Keratinocyte (primary cell): ENCODE results near the gene PRLR. TPM values are rescaled to one million over a fixed set of nuclear protein-coding genes. Genes with fewer than 3 reads are reported as not detected.

Source experiments
- DNase-seq: peaks from one replicate; pipeline ENCODE4 v3.0.0-alpha.2; 2011; ENCODE audit warnings: low read depth, missing footprints, low spot score
- FAIRE-seq: peaks from 2 replicates; lab custom pipeline; 2011; peaks lifted over from hg19 to GRCh38; lab: Jason Lieb, UNC
- H2AFZ ChIP-seq: 2 replicates; pipeline ENCODE4 v1.6.0; 2012; ENCODE audit warnings: low read length, control low read depth, inconsistent platforms; ENCODE audit not compliant: control insufficient read depth
- H3K27ac ChIP-seq: 2 replicates; pipeline ENCODE4 v1.5.1; 2011; ENCODE audit warnings: low read length; ENCODE audit not compliant: control insufficient read depth, insufficient read depth
- H3K27me3 ChIP-seq: 3 replicates; pipeline ENCODE4 v1.6.0; 2011; ENCODE audit warnings: low read length; ENCODE audit not compliant: control insufficient read depth, insufficient read depth; ENCODE audit errors: extremely low read depth
- H3K36me3 ChIP-seq, 2 experiments: 2 replicates in 1 of 2; 3 replicates in 1 of 2; pipeline ENCODE4 v1.5.1; 2011; ENCODE audit warnings: low read length in 2 of 2, mild to moderate bottlenecking in 1 of 2; ENCODE audit not compliant: control insufficient read depth in 2 of 2, insufficient read depth in 2 of 2; ENCODE audit errors: extremely low read depth in 1 of 2
- H3K4me1 ChIP-seq: 3 replicates; pipeline ENCODE4 v1.5.1; 2011; ENCODE audit warnings: low read length; ENCODE audit not compliant: control insufficient read depth, insufficient read depth; ENCODE audit errors: extremely low read depth
- H3K4me2 ChIP-seq: 3 replicates; pipeline ENCODE4 v1.6.0; 2011; ENCODE audit warnings: low read depth, low read length; ENCODE audit not compliant: control insufficient read depth, insufficient read depth; ENCODE audit errors: extremely low read depth
- H3K4me3 ChIP-seq, 3 experiments: fragments of 200-600 bp in 1 of 3; sonication (generic) in 1 of 3; 2 replicates in 2 of 3; 3 replicates in 1 of 3; pipeline ENCODE4 v1.5.1; 2011 to 2016; ENCODE audit warnings: low read length in 3 of 3, mild to moderate bottlenecking in 3 of 3, control low read depth in 2 of 3, inconsistent platforms in 1 of 3, low read depth in 1 of 3, mixed read lengths in 1 of 3, mixed run types in 1 of 3, moderate library complexity in 1 of 3; ENCODE audit not compliant: control insufficient read depth in 2 of 3, insufficient read depth in 2 of 3; ENCODE audit errors: extremely low read depth in 1 of 3
- H3K79me2 ChIP-seq: 2 replicates; pipeline ENCODE4 v1.6.0; 2012; ENCODE audit warnings: low read length; ENCODE audit not compliant: control insufficient read depth, insufficient read depth
- H3K9ac ChIP-seq: 3 replicates; pipeline ENCODE4 v1.6.0; 2011; ENCODE audit warnings: low read length; ENCODE audit not compliant: control insufficient read depth, insufficient read depth; ENCODE audit errors: extremely low read depth
- H3K9me1 ChIP-seq: 3 replicates; pipeline ENCODE4 v1.6.0; 2011; ENCODE audit warnings: low read length; ENCODE audit not compliant: control insufficient read depth, insufficient read depth; ENCODE audit errors: extremely low read depth
- H3K9me3 ChIP-seq: 2 replicates; pipeline ENCODE4 v1.5.1; 2012; ENCODE audit warnings: low read depth, low read length; ENCODE audit not compliant: control insufficient read depth
- H4K20me1 ChIP-seq: 3 replicates; pipeline ENCODE4 v1.6.0; 2011; ENCODE audit warnings: low read length; ENCODE audit not compliant: control insufficient read depth, insufficient read depth; ENCODE audit errors: extremely low read depth
- EZH2 ChIP-seq: IDR thresholded peaks from one replicate; pipeline ENCODE4 v1.6.1; 2012; ENCODE audit warnings: inconsistent platforms, mild to moderate bottlenecking, low read length, moderate library complexity
- dilution Hi-C: fragments of 300-500 bp; cut with MboI; formaldehyde crosslinking; loops from one replicate; pipeline ENCODE4 v1.7.0; 2020; ENCODE audit warnings: low sequenced_read_pairs; ENCODE audit not compliant: extremely low pct_ligation_motif_present
- polyA plus RNA-seq, 5 experiments: library from polyadenylated mRNA; depleted of rRNA in 3 of 5; stranded (reverse) in 3 of 5; stranded (forward) in 1 of 5; unstranded in 1 of 5; fragments of >200 nt; gene quantifications; 1 replicate in 1 of 5; 2 replicates in 3 of 5; 3 replicates in 1 of 5; pipeline versions ENCODE4 v1.2.1 to v1.2.3, GENCODE V29; 2011 to 2012; ENCODE audit warnings: missing spikeins in 2 of 5, low read depth in 1 of 5, low replicate concordance in 1 of 5
- TF ChIP-seq, protein P1 (sequence below), 3 experiments: IDR thresholded peaks in 1 of 3; conservative IDR thresholded peaks in 1 of 3; optimal IDR thresholded peaks in 1 of 3; 2 replicates in 2 of 3; 3 replicates in 1 of 3; pipeline versions ENCODE3 to v1.5.1; 2011; ENCODE audit warnings: low read length in 3 of 3, mild to moderate bottlenecking in 3 of 3, moderate library complexity in 2 of 3, control low read depth in 1 of 3, inconsistent platforms in 1 of 3; ENCODE audit not compliant: insufficient read depth in 2 of 3; ENCODE audit errors: extremely low read depth in 1 of 3

Gene PRLR
- polyA plus RNA-seq, 1 donor (not counting 4 experiments of a cell fraction or from before 2014, with no cell fraction given): 0.04 TPM

GRCh38 chr5:35082530-35082929, 147.8 kb downstream of the PRLR start:
- no peak for FAIRE-seq
- H3K79me2 ChIP-seq: no peaks in the 10 kb centered on the region

DNA sequence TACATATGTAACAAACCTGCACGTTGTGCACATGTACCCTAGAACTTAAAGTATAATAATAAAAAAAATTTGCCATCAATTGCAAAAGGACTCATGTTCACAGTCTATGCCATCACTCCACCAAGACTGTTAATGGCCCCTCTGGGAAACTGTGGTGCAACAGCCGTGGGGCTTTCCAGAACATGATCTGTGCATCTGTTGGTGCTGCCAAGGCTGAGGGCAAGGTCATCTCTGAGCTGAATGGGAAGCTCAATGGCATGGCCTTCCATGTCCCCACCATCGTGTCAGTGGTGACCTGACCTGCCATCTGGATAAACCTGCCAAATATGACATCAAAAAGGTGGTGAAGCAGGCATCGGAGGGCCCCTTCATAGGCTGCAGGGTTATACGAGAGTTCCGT, 149.2 kb downstream of the PRLR start:
- no peak overlapping the region for H3K9ac ChIP-seq
- H3K27me3 ChIP-seq: no peaks in the 10 kb centered on the region
- DNase-seq (no peak), FAIRE-seq (no peak)
- no peak overlapping the region for H3K27ac ChIP-seq
- H3K4me1 ChIP-seq: no peaks in the 10 kb centered on the region
- H3K36me3 ChIP-seq: no peaks in the 10 kb centered on the region
- no peak for TF ChIP-seq EZH2
- TF ChIP-seq, protein P1, sequence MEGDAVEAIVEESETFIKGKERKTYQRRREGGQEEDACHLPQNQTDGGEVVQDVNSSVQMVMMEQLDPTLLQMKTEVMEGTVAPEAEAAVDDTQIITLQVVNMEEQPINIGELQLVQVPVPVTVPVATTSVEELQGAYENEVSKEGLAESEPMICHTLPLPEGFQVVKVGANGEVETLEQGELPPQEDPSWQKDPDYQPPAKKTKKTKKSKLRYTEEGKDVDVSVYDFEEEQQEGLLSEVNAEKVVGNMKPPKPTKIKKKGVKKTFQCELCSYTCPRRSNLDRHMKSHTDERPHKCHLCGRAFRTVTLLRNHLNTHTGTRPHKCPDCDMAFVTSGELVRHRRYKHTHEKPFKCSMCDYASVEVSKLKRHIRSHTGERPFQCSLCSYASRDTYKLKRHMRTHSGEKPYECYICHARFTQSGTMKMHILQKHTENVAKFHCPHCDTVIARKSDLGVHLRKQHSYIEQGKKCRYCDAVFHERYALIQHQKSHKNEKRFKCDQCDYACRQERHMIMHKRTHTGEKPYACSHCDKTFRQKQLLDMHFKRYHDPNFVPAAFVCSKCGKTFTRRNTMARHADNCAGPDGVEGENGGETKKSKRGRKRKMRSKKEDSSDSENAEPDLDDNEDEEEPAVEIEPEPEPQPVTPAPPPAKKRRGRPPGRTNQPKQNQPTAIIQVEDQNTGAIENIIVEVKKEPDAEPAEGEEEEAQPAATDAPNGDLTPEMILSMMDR (optimal IDR thresholded peaks at IDR 0.05 in 1 of 3, IDR thresholded peaks at IDR 0.05 in 1 of 3, conservative IDR thresholded peaks at IDR 0.05 in 1 of 3; ENCODE audit: extremely low read depth in 1 of 3, insufficient read depth in 2 of 3, low read length in 3 of 3): no peak
- H3K4me2 ChIP-seq: no peak overlapping the region
- no peaks in the 10 kb centered on the region for H3K79me2 ChIP-seq
- dilution Hi-C loops: no loop called here
- no peak overlapping the region for H2AFZ ChIP-seq
- no peak overlapping the region for H3K4me3 ChIP-seq
- H3K9me1 ChIP-seq: no peaks in the 10 kb centered on the region
- no peaks in the 10 kb centered on the region for H4K20me1 ChIP-seq
- H3K9me3 ChIP-seq: no peaks in the 10 kb centered on the region

More at GRCh38 chr5:35082530-35082929, 147.8 kb downstream of the PRLR start:
- TF ChIP-seq, protein P1 (optimal IDR thresholded peaks at IDR 0.05 in 1 of 3, IDR thresholded peaks at IDR 0.05 in 1 of 3, conservative IDR thresholded peaks at IDR 0.05 in 1 of 3; ENCODE audit: extremely low read depth in 1 of 3, insufficient read depth in 2 of 3, low read length in 3 of 3): no peak
- TF ChIP-seq EZH2: no peak
- no peaks in the 10 kb centered on the region for H3K9me3 ChIP-seq
- H3K4me2 ChIP-seq: no peak overlapping the region
- H4K20me1 ChIP-seq: no peaks in the 10 kb centered on the region
- H2AFZ ChIP-seq: no peak overlapping the region
- no peak for DNase-seq
- H3K4me1 ChIP-seq: no peaks in the 10 kb centered on the region
- H3K36me3 ChIP-seq: no peaks in the 10 kb centered on the region
- no peak overlapping the region for H3K27ac ChIP-seq
- dilution Hi-C loops: no loop called here
- H3K9me1 ChIP-seq: no peaks in the 10 kb centered on the region
- H3K9ac ChIP-seq: no peak overlapping the region
- H3K4me3 ChIP-seq: no peak overlapping the region
- no peaks in the 10 kb centered on the region for H3K27me3 ChIP-seq
